GM19099 (cell line): Measurements from ENCODE around the gene COX11.

Experiments
- POLR2A ChIP-seq: IDR thresholded peaks from 3 replicates; pipeline ENCODE4 v1.6.1; 2011; ENCODE audit warnings: low read depth; ENCODE audit not compliant: insufficient read length; ENCODE audit errors: extremely low read depth

The COX11 gene

GRCh38 chr17:54968262-54968987 is at the start of gene COX11, which contains the start of gene STXBP4:
COX11 (minus strand) TSS chr17:54968654; CDS start chr17:54968646, 8 bp downstream.
STXBP4 (plus strand) TSS chr17:54968765; CDS start chr17:54986220, 17,455 bp downstream.
- peak; percentile 90 for TF ChIP-seq POLR2A

- no peak for TF ChIP-seq POLR2A
These were observed 37.1 kb upstream of the COX11 start for GRCh38 chr17:55005520-55005919.

GRCh38 chr17:55004484-55004883 is 36.0 kb upstream of the COX11 start:
- no peak for TF ChIP-seq POLR2A

- no peak for TF ChIP-seq POLR2A
These were observed 34.0 kb upstream of the COX11 start for GRCh38 chr17:55002458-55002857.

GRCh38 chr17:54996441-54996840 is 28.0 kb upstream of the COX11 start:
- no peak for TF ChIP-seq POLR2A

- no peak for TF ChIP-seq POLR2A
These were observed 24.6 kb upstream of the COX11 start for GRCh38 chr17:54992797-54993639.

- TF ChIP-seq POLR2A: no peak
These were observed 23.1 kb upstream of the COX11 start for GRCh38 chr17:54991567-54991966.

GRCh38 chr17:54990118-54990517 is 21.7 kb upstream of the COX11 start:
- TF ChIP-seq POLR2A: no peak

- no peak for TF ChIP-seq POLR2A
These were observed 17.0 kb upstream of the COX11 start for GRCh38 chr17:54985476-54985875.

GRCh38 chr17:54983260-54983659 is 14.8 kb upstream of the COX11 start:
- no peak for TF ChIP-seq POLR2A

GRCh38 chr17:54982399-54982798 is 13.9 kb upstream of the COX11 start:
- TF ChIP-seq POLR2A: no peak

GRCh38 chr17:54980375-54980774 is 11.9 kb upstream of the COX11 start:
- no peak for TF ChIP-seq POLR2A

- TF ChIP-seq POLR2A: no peak
These were observed 11.2 kb upstream of the COX11 start for GRCh38 chr17:54979657-54980056.

- TF ChIP-seq POLR2A: no peak
These were observed 9.3 kb upstream of the COX11 start for GRCh38 chr17:54977744-54978143.

- no peak for TF ChIP-seq POLR2A
These were observed 7.9 kb upstream of the COX11 start for GRCh38 chr17:54976316-54976715.

- TF ChIP-seq POLR2A: no peak
These were observed 6.3 kb upstream of the COX11 start for GRCh38 chr17:54974759-54975158.
